ENCODE results near the gene RASL12. TPM values are rescaled to one million over a fixed set of nuclear protein-coding genes. Genes with fewer than 3 reads are reported as not detected.

RASL12 gene
- total RNA-seq, 1 donor: 0.36 TPM

DNA sequence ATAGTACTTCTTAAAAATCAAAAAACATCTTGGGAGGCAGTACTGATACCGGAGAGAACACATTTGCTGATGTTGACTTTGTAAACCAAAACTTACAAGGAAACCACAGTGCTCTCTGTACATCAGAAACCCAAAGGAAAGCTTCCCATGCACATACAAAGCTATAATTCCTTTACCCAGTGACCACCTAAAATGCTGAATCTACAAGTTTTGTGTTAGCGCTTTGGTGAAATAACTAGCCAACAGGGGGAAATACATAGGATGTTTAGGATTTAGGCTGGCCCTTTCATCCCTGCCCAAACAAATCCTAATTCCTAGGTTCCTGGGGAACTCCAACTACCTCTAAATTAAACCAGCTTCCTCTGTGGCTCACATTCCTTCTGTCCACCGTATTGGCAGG, 62.8 kb downstream of the RASL12 start:
- no peak for DNase-seq (ENCODE audit: insufficient read length, low spot score, missing footprints)
- Histone ChIP-seq H3K9me3 (ENCODE audit: low read depth, low read length) (no peaks in the 10 kb centered on the region), H3K79me2 (ENCODE audit: insufficient read depth, low read length) (no peaks in the 10 kb centered on the region), H3K4me3 (ENCODE audit: insufficient read depth, low read length) (no peak overlapping the region), H3K27me3 (ENCODE audit: insufficient read depth, low read length) (no peaks in the 10 kb centered on the region), H3K4me1 (ENCODE audit: insufficient read depth, low read length) (no peaks in the 10 kb centered on the region), H3K4me2 (ENCODE audit: insufficient read depth, low read length) (no peak overlapping the region), H3K27ac (ENCODE audit: low read depth, low read length) (no peak overlapping the region), H2AFZ (ENCODE audit: low read length) (no peak overlapping the region), H3K36me3 (ENCODE audit: insufficient read depth, low read length) (peaks cover 14% of the 10 kb centered on the region), H4K20me1 (ENCODE audit: insufficient read depth, low read length) (no peaks in the 10 kb centered on the region)
- TF ChIP-seq, protein P1, sequence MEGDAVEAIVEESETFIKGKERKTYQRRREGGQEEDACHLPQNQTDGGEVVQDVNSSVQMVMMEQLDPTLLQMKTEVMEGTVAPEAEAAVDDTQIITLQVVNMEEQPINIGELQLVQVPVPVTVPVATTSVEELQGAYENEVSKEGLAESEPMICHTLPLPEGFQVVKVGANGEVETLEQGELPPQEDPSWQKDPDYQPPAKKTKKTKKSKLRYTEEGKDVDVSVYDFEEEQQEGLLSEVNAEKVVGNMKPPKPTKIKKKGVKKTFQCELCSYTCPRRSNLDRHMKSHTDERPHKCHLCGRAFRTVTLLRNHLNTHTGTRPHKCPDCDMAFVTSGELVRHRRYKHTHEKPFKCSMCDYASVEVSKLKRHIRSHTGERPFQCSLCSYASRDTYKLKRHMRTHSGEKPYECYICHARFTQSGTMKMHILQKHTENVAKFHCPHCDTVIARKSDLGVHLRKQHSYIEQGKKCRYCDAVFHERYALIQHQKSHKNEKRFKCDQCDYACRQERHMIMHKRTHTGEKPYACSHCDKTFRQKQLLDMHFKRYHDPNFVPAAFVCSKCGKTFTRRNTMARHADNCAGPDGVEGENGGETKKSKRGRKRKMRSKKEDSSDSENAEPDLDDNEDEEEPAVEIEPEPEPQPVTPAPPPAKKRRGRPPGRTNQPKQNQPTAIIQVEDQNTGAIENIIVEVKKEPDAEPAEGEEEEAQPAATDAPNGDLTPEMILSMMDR (IDR thresholded peaks at IDR 0.05; ENCODE audit: extremely low read depth, low read depth, low read length): no peak

Small RNA genes lying within 50 kb of the gene (small RNA-seq; reads per million reads assigned to genes)
- gene AC013553.1: not detected

Other genes starting within 250 kb of the RASL12 start
- 6.2 and 9.4 TPM in 2 replicates for gene PIF1, start 242.3 kb downstream of the RASL12 start, total RNA-seq
- 38.3 and 41.6 TPM in 2 replicates for gene PLEKHO2, start 226.1 kb downstream of the RASL12 start, total RNA-seq
- gene ANKDD1A, start 156.1 kb downstream of the RASL12 start, total RNA-seq: 3.8 and 6.2 TPM in 2 replicates
- 142 and 164 TPM in 2 replicates for gene SPG21, start 78.1 kb downstream of the RASL12 start, total RNA-seq
- gene MTFMT, start 38.4 kb downstream of the RASL12 start, total RNA-seq: 24.5 and 31.8 TPM in 2 replicates
- gene SLC51B, start 22.6 kb downstream of the RASL12 start, total RNA-seq: not detected in 2 replicates
- not detected in 2 replicates for gene KBTBD13, start 8.8 kb upstream of the RASL12 start, total RNA-seq
- 2.9 and 3.3 TPM in 2 replicates for gene UBAP1L, start 47.2 kb upstream of the RASL12 start, total RNA-seq
- gene PDCD7, start 65.8 kb upstream of the RASL12 start, total RNA-seq: 19.5 and 20.3 TPM in 2 replicates
- 39.5 and 46.7 TPM in 2 replicates for gene CLPX, start 117.4 kb upstream of the RASL12 start, total RNA-seq
- gene CILP, start 143.5 kb upstream of the RASL12 start, total RNA-seq: under 0.01 TPM in 2 replicates
- 6.2 and 6.5 TPM in 2 replicates for gene PARP16, start 218.9 kb upstream of the RASL12 start, total RNA-seq
- gene RNU5A-1, start 228.1 kb upstream of the RASL12 start, total RNA-seq: not detected in 2 replicates
- gene RNU5B-1, start 236.7 kb upstream of the RASL12 start, total RNA-seq: not detected in 2 replicates